ENCODE results near the gene PEX5.
"Not testable (repeated sequence)": the region's sequence is repeated elsewhere in the genome, so short reads cannot be mapped to it uniquely, and the experiment has no call there.

The PEX5 gene

GRCh38 chr12:7161327-7161726 lies 28.2 kb upstream of the PEX5 start:
- no peak for DNase-seq

GRCh38 chr12:7161811-7162210 lies 27.7 kb upstream of the PEX5 start:
- DNase-seq = no peak

DNA sequence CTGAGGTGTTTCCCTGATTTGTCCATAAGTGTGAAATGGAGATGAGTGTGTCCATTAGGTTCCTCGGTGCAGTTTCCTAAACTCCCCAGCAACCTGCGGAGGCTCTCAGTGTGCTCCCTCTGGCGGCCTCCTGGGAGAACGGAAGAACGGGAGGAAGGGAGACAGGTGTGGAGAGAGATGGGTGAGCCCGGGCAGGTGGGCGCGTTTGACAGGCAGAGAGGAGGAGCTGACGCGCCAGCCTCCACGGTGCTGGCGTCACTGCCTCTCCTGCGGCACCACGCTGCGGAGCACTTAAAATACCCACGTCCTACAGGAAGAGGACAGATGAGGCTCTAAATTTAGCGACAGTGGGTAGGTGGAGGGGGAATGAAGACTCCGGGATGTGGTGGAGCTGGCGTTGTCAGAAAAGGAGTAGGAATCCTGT lies 26.8 kb upstream of the PEX5 start:
- DNase-seq = peak; percentile 16

DNA sequence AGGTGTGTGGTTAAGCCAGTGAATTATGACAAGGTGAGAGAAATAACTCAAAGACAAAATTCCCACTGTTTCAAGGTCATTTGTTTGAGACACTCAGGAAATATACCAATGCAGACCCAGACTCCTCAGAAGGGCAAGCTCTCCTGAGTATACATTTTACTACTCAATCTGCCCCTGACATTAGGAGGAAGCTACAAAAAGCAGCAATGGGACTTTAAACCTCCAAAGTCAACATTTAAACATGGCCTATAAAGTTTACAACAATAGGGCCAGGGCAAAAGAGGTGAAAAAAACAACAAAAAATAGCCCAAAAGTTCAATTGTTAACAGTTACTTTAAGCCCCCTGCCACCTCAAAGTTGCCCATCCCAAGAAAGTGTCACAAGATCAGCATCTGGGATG lies 19.5 kb upstream of the PEX5 start:
- no peak for DNase-seq

- no peak for DNase-seq
These were observed 17.6 kb upstream of the PEX5 start for GRCh38 chr12:7171854-7172253.

GRCh38 chr12:7175493-7175892 lies 14.0 kb upstream of the PEX5 start:
- DNase-seq = no peak

DNA sequence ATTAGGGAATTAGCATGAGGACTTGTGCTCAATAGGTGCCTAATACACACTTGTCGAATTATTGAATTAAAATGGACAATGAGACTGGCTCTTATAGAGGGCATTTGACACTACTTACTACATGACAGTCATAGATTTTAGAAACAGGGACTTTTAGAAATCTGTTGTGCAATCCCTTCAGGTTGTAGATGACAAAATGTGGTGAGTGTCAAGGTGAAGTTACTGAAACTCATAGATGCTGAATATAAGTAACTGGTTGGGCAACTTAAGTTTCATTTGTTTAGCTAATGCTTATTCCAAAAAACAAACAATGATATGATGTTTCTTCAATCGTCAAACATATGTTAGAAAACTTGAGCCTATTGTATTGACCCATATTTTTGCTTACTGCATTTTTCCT lies 12.9 kb upstream of the PEX5 start:
- DNase-seq = no peak

DNA sequence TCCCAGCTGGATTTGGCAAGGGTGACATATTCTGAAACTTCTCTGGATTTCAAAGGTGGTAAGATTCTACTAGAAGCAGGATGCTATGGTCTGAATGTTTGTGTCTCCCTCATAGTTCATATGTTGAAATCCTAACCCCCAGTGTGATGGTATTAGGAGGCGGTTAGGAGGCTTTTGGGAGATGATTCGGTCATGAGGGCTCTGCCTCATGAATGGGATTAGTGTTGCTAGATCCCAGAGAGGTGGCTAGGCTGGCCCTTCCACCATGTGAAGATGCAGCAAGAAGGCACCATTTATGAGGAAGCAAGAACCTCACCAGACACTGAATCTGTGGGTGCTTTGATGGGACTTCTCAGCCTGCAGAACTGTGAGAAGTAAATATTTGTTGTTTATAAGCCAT lies 11.0 kb upstream of the PEX5 start:
- no peak for DNase-seq

DNA sequence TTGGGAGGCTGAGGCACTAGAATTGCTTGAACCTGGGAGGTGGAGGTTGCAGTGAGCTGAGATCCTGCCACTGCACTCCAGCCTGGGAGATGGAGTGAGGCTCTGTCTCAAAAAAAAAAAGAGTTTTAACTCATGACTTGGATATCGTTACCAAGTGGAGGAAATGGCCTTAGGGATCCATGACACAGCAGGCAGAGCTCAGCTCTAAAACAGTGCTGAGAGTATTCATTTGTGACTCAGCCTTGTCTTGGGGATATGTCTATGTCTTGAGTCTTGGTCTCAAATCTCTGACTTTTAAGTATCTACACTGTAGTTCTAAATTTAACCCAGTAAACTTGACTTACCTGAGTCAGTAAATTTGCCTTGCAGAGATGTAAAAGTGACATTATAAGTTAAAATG lies 8.8 kb upstream of the PEX5 start:
- DNase-seq = no peak

- DNase-seq = not testable (repeated sequence)
These were observed 3.4 kb upstream of the PEX5 start for GRCh38 chr12:7186058-7186457.

DNA sequence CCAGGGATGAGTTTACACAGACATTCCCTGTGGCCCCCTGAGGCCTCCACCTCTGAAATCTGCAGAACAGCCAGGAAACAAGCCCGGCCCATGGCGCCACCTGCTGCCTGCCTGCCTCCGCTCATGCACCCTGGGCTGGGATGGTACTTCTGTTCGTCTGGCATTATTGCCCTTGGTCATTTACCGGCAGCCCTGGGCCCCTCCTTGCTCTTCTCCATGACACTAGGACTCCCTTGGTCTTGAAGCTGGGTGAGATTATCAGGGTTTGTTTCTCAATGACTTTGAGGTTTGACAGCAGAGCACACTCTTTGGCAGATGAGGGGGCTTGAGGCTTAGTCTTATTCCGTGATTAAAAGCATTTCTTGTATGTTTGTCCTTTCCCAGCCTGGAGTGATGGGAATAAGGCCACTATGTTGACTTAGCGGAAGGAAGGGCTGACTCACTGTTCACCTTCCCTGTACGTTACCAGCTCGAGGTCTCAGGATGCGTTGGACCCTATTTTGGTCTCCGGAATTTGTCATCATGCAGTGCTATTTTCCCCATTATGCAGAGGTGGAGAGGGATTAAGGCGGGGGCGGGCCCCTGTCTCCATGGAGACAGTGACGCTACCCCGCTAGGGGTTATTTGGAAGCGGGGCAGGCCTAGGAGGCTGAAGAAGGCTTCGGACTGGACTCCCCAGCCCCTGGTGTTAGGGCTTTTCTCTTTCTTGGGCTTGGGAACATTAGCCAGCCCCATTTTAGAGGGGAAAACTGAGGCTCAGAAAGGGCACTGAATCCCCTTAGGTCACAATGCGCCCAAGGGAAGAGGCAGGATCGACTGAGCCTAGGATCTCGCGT lies 706 bp upstream of the PEX5 start:
- DNase-seq = peak; percentile 69

- no peak for DNase-seq
These were observed 976 bp downstream of the PEX5 start for GRCh38 chr12:7190268-7191055.

DNA sequence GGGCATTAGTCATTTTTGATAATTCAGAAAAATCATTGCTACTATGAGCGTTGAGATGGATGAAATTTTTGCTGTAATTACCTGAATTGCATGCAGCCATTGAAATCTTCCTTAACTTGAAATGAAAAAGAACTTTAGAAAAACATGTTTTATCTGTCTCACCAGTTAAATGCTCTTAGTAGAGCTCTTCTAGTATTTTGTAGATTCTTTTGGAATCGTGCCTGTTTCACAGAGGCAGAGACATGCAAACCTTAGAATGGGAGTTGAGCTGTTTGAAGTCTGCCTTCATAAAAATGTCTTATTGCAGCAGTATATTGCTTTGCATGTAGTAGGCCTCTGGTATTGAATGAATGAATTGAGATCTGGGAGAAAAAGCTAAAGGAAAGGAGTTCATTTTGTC lies 4.2 kb downstream of the PEX5 start:
- DNase-seq = no peak

DNA sequence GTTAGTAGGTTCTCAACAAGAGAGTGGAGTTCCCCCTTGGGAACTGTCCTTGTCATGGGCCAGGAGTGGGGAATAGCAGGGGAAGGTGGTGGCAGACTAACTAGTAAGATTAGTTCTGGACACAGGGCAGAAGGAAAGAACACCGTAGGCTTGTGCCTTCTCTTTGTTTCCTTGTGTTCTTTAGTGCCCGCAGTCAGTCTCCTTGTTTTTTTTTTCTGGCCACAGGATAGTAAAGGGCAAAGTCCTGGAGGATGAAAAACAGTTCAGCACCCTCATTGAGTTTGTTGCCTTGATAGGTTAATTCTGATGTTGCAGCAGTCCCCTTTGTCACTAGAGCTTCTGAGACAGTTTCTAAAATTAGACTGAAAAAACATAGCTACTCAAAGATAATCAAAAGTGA lies 8.4 kb downstream of the PEX5 start:
- DNase-seq = no peak

DNA sequence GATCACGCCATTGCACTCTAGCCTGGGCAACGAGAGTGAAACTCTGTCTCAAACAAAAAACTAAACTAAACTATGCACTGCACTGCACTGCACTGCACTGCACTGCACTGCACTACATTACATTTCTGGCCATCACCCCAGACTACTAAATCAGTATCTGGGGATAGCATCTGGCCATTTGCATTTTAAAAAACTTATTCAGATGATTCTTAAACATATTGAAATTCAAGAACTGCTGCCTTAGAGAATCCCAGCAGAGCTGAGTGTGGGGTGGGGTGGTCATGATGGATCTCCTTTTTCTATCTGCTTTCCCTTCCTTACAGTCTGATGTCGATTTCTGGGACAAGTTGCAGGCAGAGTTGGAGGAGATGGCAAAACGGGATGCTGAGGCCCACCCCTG lies 13.6 kb downstream of the PEX5 start:
- no peak for DNase-seq

DNA sequence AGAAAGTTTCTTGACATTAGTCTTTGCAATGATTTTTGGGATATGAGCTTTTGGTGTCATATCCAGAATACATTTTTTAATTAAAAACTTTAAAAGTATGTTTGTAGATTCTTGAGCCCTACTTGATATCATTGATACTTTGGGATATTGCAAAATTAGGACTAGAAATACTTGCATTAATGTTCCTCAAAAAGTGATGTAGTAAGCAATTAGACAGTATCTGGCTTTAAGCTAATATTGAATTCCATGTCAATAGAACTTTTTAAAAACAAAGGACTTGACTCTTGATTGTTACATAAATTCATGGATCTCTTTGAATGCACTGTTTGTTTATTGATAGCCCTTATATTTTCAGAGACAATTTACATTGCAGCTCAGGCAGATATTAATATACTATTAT lies 15.6 kb downstream of the PEX5 start:
- no peak for DNase-seq

GRCh38 chr12:7206691-7207090 lies 17.2 kb downstream of the PEX5 start:
- DNase-seq = no peak

- DNase-seq = no peak
These were observed 18.6 kb downstream of the PEX5 start for GRCh38 chr12:7207866-7208625.

DNA sequence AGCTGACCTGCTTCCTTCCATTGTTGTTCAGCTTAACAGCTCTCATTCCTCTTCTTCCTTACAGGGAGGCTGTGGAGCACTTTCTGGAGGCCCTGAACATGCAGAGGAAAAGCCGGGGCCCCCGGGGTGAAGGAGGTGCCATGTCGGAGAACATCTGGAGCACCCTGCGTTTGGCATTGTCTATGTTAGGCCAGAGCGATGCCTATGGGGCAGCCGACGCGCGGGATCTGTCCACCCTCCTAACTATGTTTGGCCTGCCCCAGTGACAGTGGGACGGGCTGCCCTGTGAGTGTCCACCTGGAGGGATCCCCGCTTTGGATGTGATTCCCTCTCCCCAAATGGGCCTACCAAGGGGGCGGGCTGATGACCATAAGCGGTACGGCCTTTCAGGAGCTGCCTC lies 20.5 kb downstream of the PEX5 start:
- DNase-seq = no peak

GRCh38 chr12:7210642-7211151 lies 21.2 kb downstream of the PEX5 start:
- DNase-seq = no peak

DNA sequence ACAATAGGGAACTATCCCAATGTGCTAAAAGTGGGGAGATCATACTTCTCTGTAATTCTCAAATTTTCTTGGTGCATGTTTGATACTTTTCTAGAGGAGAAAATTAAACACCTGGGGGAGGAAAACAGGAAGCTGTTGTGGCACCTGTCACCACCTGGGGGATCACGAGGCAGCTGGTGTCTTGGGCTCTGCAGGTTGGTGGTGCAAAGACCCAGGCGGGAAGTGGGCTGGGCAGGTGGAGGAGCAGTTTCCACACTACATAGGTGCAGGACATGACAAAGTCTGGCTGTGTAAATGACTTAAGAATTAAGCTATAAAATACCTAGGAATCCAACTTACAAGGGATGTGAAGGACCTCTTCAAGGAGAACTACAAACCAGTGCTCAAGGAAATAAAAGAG lies 23.2 kb downstream of the PEX5 start:
- no peak for DNase-seq

DNA sequence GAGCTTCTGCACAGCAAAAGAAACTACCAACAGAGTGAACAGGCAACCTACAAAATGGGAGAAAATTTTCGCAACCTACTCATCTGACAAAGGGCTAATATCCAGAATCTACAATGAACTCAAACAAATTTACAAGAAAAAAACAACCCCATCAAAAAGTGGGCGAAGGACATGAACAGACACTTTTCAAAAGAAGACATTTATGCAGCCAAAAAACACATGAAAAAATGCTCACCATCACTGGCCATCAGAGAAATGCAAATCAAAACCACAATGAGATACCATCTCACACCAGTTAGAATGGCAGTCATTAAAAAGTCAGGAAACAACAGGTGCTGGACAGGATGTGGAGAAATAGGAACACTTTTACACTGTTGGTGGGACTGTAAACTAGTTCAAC lies 24.3 kb downstream of the PEX5 start:
- DNase-seq = not testable (repeated sequence)

- DNase-seq = no peak
These were observed 28.1 kb downstream of the PEX5 start for GRCh38 chr12:7217475-7218069.
